K562 (cell line): ENCODE results near the gene USF2.

Experiments used
- EZH2 ChIP-seq: IDR thresholded peaks from 2 replicates; pipeline ENCODE4 v1.6.1; 2012; ENCODE audit warnings: low read depth, mild to moderate bottlenecking, inconsistent platforms, low read length, borderline replicate concordance
- TF ChIP-seq, protein P1 (sequence below), 3 experiments: IDR thresholded peaks in 2 of 3; conservative IDR thresholded peaks in 1 of 3; 2 replicates each; pipeline ENCODE4 v1.5.1; 2011 to 2012; ENCODE audit warnings: low read length in 3 of 3, mild to moderate bottlenecking in 3 of 3, control low read depth in 2 of 3, improper control_type of control experiment in 1 of 3, inconsistent platforms in 1 of 3, low read depth in 1 of 3, mixed read lengths in 1 of 3, moderate library complexity in 1 of 3; ENCODE audit not compliant: insufficient read depth in 2 of 3
- TF ChIP-seq, protein P2 (sequence below): sonication (generic); formaldehyde crosslinking; IDR thresholded peaks from 2 replicates; pipeline ENCODE4 v1.8.1; 2022; ENCODE audit warnings: missing genetic modification reagents

GRCh38 chr19:35271546-35271945, 2.8 kb downstream of the USF2 start:
- TF ChIP-seq, protein P1, sequence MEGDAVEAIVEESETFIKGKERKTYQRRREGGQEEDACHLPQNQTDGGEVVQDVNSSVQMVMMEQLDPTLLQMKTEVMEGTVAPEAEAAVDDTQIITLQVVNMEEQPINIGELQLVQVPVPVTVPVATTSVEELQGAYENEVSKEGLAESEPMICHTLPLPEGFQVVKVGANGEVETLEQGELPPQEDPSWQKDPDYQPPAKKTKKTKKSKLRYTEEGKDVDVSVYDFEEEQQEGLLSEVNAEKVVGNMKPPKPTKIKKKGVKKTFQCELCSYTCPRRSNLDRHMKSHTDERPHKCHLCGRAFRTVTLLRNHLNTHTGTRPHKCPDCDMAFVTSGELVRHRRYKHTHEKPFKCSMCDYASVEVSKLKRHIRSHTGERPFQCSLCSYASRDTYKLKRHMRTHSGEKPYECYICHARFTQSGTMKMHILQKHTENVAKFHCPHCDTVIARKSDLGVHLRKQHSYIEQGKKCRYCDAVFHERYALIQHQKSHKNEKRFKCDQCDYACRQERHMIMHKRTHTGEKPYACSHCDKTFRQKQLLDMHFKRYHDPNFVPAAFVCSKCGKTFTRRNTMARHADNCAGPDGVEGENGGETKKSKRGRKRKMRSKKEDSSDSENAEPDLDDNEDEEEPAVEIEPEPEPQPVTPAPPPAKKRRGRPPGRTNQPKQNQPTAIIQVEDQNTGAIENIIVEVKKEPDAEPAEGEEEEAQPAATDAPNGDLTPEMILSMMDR (IDR thresholded peaks at IDR 0.05 in 2 of 3, conservative IDR thresholded peaks at IDR 0.05 in 1 of 3; ENCODE audit: insufficient read depth in 2 of 3, low read depth in 1 of 3, low read length in 3 of 3) = no peak
- TF ChIP-seq EZH2 = no peak
- TF ChIP-seq, protein P2, sequence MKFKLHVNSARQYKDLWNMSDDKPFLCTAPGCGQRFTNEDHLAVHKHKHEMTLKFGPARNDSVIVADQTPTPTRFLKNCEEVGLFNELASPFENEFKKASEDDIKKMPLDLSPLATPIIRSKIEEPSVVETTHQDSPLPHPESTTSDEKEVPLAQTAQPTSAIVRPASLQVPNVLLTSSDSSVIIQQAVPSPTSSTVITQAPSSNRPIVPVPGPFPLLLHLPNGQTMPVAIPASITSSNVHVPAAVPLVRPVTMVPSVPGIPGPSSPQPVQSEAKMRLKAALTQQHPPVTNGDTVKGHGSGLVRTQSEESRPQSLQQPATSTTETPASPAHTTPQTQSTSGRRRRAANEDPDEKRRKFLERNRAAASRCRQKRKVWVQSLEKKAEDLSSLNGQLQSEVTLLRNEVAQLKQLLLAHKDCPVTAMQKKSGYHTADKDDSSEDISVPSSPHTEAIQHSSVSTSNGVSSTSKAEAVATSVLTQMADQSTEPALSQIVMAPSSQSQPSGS (CRISPR knock-in tag) = no peak
